Prostate gland (tissue), 2 donors: ENCODE data around the gene ENDOV.

Source experiments
- POLR2AphosphoS5 ChIP-seq: sonication (generic); formaldehyde crosslinking; IDR thresholded peaks from one replicate; pipeline ENCODE4 v1.6.1; 2017; ENCODE audit warnings: antibody characterized with exemption
- TF ChIP-seq, protein P1 (sequence below), 4 experiments: fragments of 200-600 bp in 2 of 4; fragments of 450-650 bp in 2 of 4; sonication (generic) in 2 of 4; IDR thresholded peaks; 1 replicate in 3 of 4; 2 replicates in 1 of 4; pipeline ENCODE4 v1.5.1; 2016 to 2019; ENCODE audit warnings: antibody characterized with exemption in 4 of 4, mild to moderate bottlenecking in 2 of 4, moderate library complexity in 2 of 4

- TF ChIP-seq, protein P1, sequence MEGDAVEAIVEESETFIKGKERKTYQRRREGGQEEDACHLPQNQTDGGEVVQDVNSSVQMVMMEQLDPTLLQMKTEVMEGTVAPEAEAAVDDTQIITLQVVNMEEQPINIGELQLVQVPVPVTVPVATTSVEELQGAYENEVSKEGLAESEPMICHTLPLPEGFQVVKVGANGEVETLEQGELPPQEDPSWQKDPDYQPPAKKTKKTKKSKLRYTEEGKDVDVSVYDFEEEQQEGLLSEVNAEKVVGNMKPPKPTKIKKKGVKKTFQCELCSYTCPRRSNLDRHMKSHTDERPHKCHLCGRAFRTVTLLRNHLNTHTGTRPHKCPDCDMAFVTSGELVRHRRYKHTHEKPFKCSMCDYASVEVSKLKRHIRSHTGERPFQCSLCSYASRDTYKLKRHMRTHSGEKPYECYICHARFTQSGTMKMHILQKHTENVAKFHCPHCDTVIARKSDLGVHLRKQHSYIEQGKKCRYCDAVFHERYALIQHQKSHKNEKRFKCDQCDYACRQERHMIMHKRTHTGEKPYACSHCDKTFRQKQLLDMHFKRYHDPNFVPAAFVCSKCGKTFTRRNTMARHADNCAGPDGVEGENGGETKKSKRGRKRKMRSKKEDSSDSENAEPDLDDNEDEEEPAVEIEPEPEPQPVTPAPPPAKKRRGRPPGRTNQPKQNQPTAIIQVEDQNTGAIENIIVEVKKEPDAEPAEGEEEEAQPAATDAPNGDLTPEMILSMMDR (IDR thresholded peaks at IDR 0.05) = no peak
- no peak for TF ChIP-seq POLR2AphosphoS5
Measured at GRCh38 chr17:80377798-80378197, 37.2 kb upstream of the ENDOV start.
